Testis (tissue), 3 donors: ENCODE results near the gene CDK2AP2. TPM values are rescaled to one million over a fixed set of nuclear protein-coding genes. Genes with fewer than 3 reads are reported as not detected.
"Not testable (repeated sequence)": the region's sequence is repeated elsewhere in the genome, so short reads cannot be mapped to it uniquely, and the experiment has no call there.

ENCODE experiments used
- DNase-seq: peaks from one replicate; pipeline ENCODE4 v3.0.0-alpha.2; 2019
- H3K27ac ChIP-seq, 2 donors: fragments of 200-600 bp; sonication (generic); one replicate each; pipeline ENCODE4 v1.5.1; 2019
- H3K27me3 ChIP-seq: fragments of 200-600 bp; sonication (generic); one replicate; pipeline ENCODE4 v1.5.1; 2019
- H3K36me3 ChIP-seq: fragments of 200-600 bp; sonication (generic); one replicate; pipeline ENCODE4 v1.5.1; 2017; ENCODE audit warnings: low read depth; ENCODE audit errors: missing control alignments
- H3K4me1 ChIP-seq: fragments of 200-600 bp; sonication (generic); one replicate; pipeline ENCODE4 v1.5.1; 2019
- H3K4me3 ChIP-seq, 2 donors: fragments of 200-600 bp; sonication (generic); one replicate each; pipeline ENCODE4 v1.5.1; 2017 to 2019
- H3K9me3 ChIP-seq: fragments of 200-600 bp; sonication (generic); one replicate; pipeline ENCODE4 v1.5.1; 2017
- CTCF ChIP-seq, 3 experiments: fragments of 450-650 bp in 2 of 3; fragments of 200-600 bp in 1 of 3; sonication (generic) in 1 of 3; IDR thresholded peaks; one replicate each; pipeline ENCODE4 v1.5.1; 2016 to 2019; ENCODE audit warnings: antibody characterized with exemption in 3 of 3, mild to moderate bottlenecking in 2 of 3, moderate library complexity in 1 of 3
- POLR2A ChIP-seq: fragments of 450-650 bp; IDR thresholded peaks from one replicate; pipeline ENCODE4 v1.6.1; 2017; ENCODE audit warnings: antibody characterized with exemption, mild to moderate bottlenecking, moderate library complexity
- WGBS, 2 donors: methylation state at CpG; one replicate each; pipeline ENCODE4 v1.1.5; 2018; 5-methylcytosine and 5-hydroxymethylcytosine counted together
- intact Hi-C: fragments of 100-400 bp; cut with DNase I; formaldehyde crosslinking; loops from one replicate; pipeline ENCODE4 v1.15.1; 2023; ENCODE audit warnings: low total_unique reads
- polyA plus RNA-seq: library from polyadenylated mRNA; stranded (reverse); fragments of 350-450 nt; fragmentation: Illumina TruSeq; extraction: RNeasy Lipid Tissue Mini Kit (QIAGEN cat#74804); gene quantifications from one replicate; pipeline ENCODE4 v1.2.3, GENCODE V29; 2014; ENCODE audit warnings: low read depth, low replicate concordance; ENCODE audit not compliant: insufficient read depth
- total RNA-seq, 2 donors: library from RNA; depleted of rRNA; stranded (reverse); fragments of >200 nt; gene quantifications; one replicate each; pipeline ENCODE4 v1.2.3, GENCODE V29; 2016

CDK2AP2 gene
- total and polyA plus RNA-seq, 3 donors from 2014 or later = 20.9 to 38.0 (median 26.4) TPM

GRCh38 chr11:67468056-67468455 lies 39.9 kb downstream of the CDK2AP2 start:
- WGBS, 2 donors = 3 to 12% methylated on average over 5 of the region's 5 CpGs
- TF ChIP-seq POLR2A (no peak), CTCF (IDR thresholded peaks at IDR 0.05) (no peak)
- DNase-seq = no peak
- peak overlapping the region; percentile 77 to 90 for H3K4me3 ChIP-seq
- H3K9me3 ChIP-seq = no peaks in the 10 kb centered on the region
- no peaks in the 10 kb centered on the region for H3K27me3 ChIP-seq
- no peaks in the 10 kb centered on the region for H3K36me3 ChIP-seq
- H3K4me1 ChIP-seq = peaks cover 12% of the 10 kb centered on the region
- intact Hi-C loops = no loop called here
- peak overlapping the region in 1 of 2 donors; percentile 91 for H3K27ac ChIP-seq

GRCh38 chr11:67466962-67467771 lies 40.8 kb downstream of the CDK2AP2 start:
- no peak overlapping the region for H3K4me3 ChIP-seq
- no peaks in the 10 kb centered on the region for H3K27me3 ChIP-seq
- DNase-seq = no peak
- TF ChIP-seq CTCF (IDR thresholded peaks at IDR 0.05) = no peak
- TF ChIP-seq POLR2A = no peak
- no peaks in the 10 kb centered on the region for H3K9me3 ChIP-seq
- H3K36me3 ChIP-seq = no peaks in the 10 kb centered on the region
- H3K4me1 ChIP-seq = peaks cover 12% of the 10 kb centered on the region
- no peak overlapping the region for H3K27ac ChIP-seq
- intact Hi-C loops = no loop called here
- WGBS, 2 donors = 70 to 80% methylated on average over 11 of the region's 11 CpGs

DNA sequence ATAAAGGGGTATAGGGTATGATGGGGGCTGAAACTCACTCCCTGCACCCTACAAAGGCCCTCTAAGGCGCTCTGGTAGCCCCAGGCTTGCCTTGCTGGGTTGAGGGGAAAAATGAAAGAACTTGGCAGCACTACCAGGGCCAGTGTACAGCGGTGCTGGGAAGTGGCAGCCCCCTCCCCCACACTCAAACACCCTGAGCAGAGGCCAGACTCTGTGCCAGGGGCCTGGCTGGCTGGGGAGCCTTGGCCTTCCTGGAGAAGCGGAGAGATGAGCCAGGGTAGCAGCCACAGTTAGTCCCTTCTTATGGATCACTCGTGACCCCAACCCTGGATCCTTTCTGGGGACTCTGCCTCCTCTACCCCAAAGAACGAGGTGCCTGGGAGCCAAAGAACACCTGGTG lies 41.6 kb downstream of the CDK2AP2 start:
- Histone ChIP-seq H3K27ac (no peak overlapping the region), H3K9me3 (no peaks in the 10 kb centered on the region), H3K27me3 (no peaks in the 10 kb centered on the region), H3K4me1 (peaks cover 12% of the 10 kb centered on the region), H3K36me3 (no peaks in the 10 kb centered on the region), H3K4me3 (no peak overlapping the region)
- no peak for DNase-seq
- WGBS, 2 donors = 76 to 86% methylated on average over 5 of the region's 5 CpGs
- intact Hi-C loops = no loop called here
- TF ChIP-seq POLR2A (no peak), CTCF (IDR thresholded peaks at IDR 0.05) (no peak)

GRCh38 chr11:67465530-67465929 lies 42.4 kb downstream of the CDK2AP2 start:
- 79 to 84% methylated on average over 2 of the region's 2 CpGs for WGBS, 2 donors
- not testable (repeated sequence) for DNase-seq

GRCh38 chr11:67465189-67465510 lies 42.8 kb downstream of the CDK2AP2 start:
- peaks cover 12% of the 10 kb centered on the region for H3K4me1 ChIP-seq
- no peak for DNase-seq
- TF ChIP-seq POLR2A (no peak), CTCF (IDR thresholded peaks at IDR 0.05) (no peak)
- H3K4me3 ChIP-seq = peak overlapping the region; percentile 49 to 66
- intact Hi-C loops = no loop called here
- H3K9me3 ChIP-seq = no peaks in the 10 kb centered on the region
- no peaks in the 10 kb centered on the region for H3K27me3 ChIP-seq
- H3K27ac ChIP-seq = peak overlapping the region; percentile 85 to 87
- 54 to 79% methylated on average over 3 of the region's 3 CpGs for WGBS, 2 donors
- H3K36me3 ChIP-seq = no peaks in the 10 kb centered on the region

More at GRCh38 chr11:67465530-67465929, 42.4 kb downstream of the CDK2AP2 start:
- intact Hi-C loops, H3K36me3 ChIP-seq, H3K27me3 ChIP-seq, H3K4me3 ChIP-seq, H3K9me3 ChIP-seq: not testable (repeated sequence)
- peak overlapping the region in 1 of 2 donors; percentile 85 for H3K27ac ChIP-seq
- H3K4me1 ChIP-seq = peaks cover 12% of the 10 kb centered on the region
